NCI-H1105 (cell line): ENCODE measurements around the gene TSACC.
"Not testable (repeated sequence)": the region's sequence is repeated elsewhere in the genome, so short reads cannot be mapped to it uniquely, and the experiment has no call there.

Experiments
- DNase-seq: peaks from one replicate; lab custom pipeline; 2025; lab: John Stamatoyannopoulos, UW

Gene TSACC

DNA sequence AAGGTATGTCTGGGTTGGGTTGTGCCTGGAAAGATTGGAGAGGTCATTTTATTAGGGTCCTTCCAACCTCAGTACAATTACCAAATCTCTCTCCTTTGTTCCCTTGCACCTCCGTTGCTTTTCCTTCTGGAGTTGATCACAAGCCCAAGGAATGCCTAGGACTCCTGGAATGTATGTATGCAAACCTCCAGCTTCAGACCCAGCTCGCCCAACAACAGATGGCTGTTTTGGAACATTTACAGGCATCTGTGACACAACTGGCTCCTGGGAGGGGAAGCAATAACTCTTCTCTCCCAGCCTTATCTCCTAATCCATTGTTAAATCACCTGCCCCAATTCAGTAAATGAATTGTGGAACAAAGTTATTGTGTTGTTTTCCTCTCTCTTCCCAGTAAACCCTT is 8.3 kb downstream of the TSACC start:
- DNase-seq: no peak

GRCh38 chr1:156347331-156347730 is 9.0 kb downstream of the TSACC start:
- no peak for DNase-seq

GRCh38 chr1:156352481-156352880 is 14.2 kb downstream of the TSACC start:
- not testable (repeated sequence) for DNase-seq

DNA sequence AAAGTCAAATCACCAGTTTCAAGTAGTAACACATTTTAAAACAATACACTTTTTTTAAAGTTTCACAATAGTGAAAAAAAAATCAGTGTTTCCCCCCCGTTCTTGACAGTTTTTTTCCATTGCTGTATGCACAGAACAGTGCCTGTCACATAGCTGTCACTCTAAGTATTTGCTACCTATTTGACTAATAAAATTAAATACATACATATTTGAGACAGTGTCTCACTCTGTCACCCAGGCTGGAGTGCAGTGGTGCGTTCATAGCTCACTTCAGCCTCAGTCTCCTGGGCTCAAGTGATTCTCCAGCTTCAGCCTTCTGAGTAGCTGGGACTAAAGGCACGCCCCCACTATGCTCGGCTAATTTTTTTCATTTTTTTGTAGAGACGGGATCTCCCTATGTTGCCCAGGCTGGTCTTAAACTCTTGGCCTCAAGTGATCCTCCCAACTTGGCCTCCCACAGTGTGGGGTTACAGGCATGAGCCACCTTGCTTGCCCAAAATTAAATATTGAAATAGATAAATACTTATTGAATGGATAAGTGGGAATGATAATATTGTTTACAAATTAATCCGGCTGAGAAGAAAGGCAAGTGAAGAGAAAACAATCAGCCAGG is 18.0 kb downstream of the TSACC start:
- no peak for DNase-seq

GRCh38 chr1:156356875-156357534 is 18.7 kb downstream of the TSACC start:
- DNase-seq: peak; percentile 91

GRCh38 chr1:156357977-156358376 is 19.7 kb downstream of the TSACC start:
- DNase-seq: no peak

GRCh38 chr1:156358641-156359040 is 20.3 kb downstream of the TSACC start:
- no peak for DNase-seq

GRCh38 chr1:156359249-156359648 is 20.9 kb downstream of the TSACC start:
- DNase-seq: no peak

DNA sequence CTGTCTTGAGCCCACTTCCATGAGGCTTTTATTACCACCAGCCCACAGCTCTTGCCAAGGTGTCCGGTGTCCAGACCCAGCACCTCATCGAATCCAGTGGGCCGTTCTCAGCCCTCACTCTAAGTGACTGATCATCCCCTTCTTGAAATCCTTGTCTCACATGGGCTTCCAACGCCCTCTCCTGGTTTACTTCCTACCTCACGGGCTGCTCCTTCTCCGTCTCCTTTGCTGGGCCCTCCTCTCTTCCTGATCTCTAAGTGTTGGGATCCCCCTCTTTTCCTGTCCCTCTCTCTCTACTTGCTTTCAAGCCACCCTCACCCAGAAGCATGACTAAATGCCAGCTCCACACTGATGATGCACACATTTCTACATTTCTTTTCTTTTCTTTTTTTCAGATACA is 21.6 kb downstream of the TSACC start:
- no peak for DNase-seq

DNA sequence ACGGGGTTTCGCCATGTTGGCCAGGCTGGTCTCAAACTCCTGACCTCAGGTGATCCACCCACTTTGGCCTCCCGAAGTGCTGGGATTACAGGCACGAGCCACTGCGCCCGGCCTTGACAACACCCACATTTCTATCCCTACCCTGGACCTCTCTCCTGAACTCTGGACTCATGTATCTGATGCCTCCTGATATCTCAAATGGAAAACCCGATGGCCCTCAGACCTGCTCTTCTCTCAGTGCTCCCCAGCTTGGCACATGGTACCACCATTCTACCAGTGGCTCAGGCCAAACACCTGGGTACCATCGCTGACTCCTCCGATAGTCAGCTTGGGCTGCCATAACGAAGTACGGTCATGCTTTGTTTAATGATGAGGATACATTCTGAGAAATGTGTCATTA is 22.2 kb downstream of the TSACC start:
- no peak for DNase-seq

GRCh38 chr1:156365754-156366153 is 27.4 kb downstream of the TSACC start:
- no peak for DNase-seq

- DNase-seq: no peak
Observed at GRCh38 chr1:156366378-156367166, 28.2 kb downstream of the TSACC start.

GRCh38 chr1:156367383-156368156 is 29.2 kb downstream of the TSACC start:
- no peak for DNase-seq

GRCh38 chr1:156368157-156368658 is 29.9 kb downstream of the TSACC start:
- no peak for DNase-seq

- DNase-seq: no peak
Observed at GRCh38 chr1:156368889-156369684, 30.8 kb downstream of the TSACC start, which contains the start of gene RHBG. Gene RHBG, plus strand, starts transcription at chr1:156369211. Its CDS starts 39 bp downstream, at chr1:156369250.

GRCh38 chr1:156369685-156370286 is 31.5 kb downstream of the TSACC start:
- not testable (repeated sequence) for DNase-seq

- no peak for DNase-seq
Observed at GRCh38 chr1:156371553-156372264, 33.4 kb downstream of the TSACC start.

- DNase-seq: no peak
Observed at GRCh38 chr1:156372265-156372586, 33.9 kb downstream of the TSACC start.

- DNase-seq: no peak
Observed at GRCh38 chr1:156372876-156373275, 34.5 kb downstream of the TSACC start.

DNA sequence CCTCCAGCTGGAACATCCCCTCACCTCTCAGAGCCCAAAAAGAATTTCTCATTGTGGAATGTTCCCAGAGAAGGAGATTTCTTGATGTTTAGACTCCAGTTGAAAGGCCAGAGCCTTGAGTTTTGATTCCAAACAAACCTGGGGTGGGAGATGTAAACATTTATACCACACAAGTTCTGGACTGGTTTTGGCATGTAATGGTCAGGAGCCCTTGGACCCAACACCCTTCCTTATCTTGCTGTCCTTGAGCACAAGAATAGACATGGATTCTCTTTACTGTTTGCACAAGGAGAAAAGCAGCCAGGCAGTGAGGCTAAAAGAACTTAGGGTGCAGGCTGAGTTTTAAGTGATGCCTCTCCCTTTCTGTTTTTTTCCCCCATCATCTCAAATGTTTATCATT is 35.2 kb downstream of the TSACC start:
- DNase-seq: no peak
